Osteoblast (primary cell): Measurements from ENCODE around the gene TUSC7. TPM values are rescaled to one million over a fixed set of nuclear protein-coding genes. Genes with fewer than 3 reads are reported as not detected.

Experiments used
- DNase-seq: peaks from one replicate; pipeline ENCODE4 v3.0.0; 2011; ENCODE audit warnings: low spot score, mixed read lengths; ENCODE audit not compliant: insufficient read length; ENCODE audit errors: missing footprints
- H2AFZ ChIP-seq: 2 replicates; pipeline ENCODE4 v1.6.0; 2011; ENCODE audit warnings: mild to moderate bottlenecking, low read length
- H3K27ac ChIP-seq: 2 replicates; pipeline ENCODE4 v1.5.1; 2011; ENCODE audit warnings: mild to moderate bottlenecking, low read depth, low read length, moderate library complexity
- H3K27me3 ChIP-seq: 2 replicates; pipeline ENCODE4 v1.6.0; 2012; ENCODE audit warnings: mild to moderate bottlenecking, control low read depth, inconsistent platforms, low read length, moderate library complexity; ENCODE audit not compliant: insufficient read depth
- H3K36me3 ChIP-seq: 2 replicates; pipeline ENCODE4 v1.5.1; 2011; ENCODE audit warnings: mild to moderate bottlenecking, low read length, control low read depth, moderate library complexity; ENCODE audit not compliant: insufficient read depth
- H3K4me1 ChIP-seq: 2 replicates; pipeline ENCODE4 v1.5.1; 2011; ENCODE audit warnings: mild to moderate bottlenecking, low read length, control low read depth, moderate library complexity; ENCODE audit not compliant: insufficient read depth
- H3K4me2 ChIP-seq: 2 replicates; pipeline ENCODE4 v1.6.0; 2011; ENCODE audit warnings: mild to moderate bottlenecking, low read length; ENCODE audit not compliant: insufficient read depth
- H3K4me3 ChIP-seq: fragments of 200-600 bp; sonication (generic); 3 replicates; pipeline ENCODE4 v1.5.1; 2012; ENCODE audit warnings: mild to moderate bottlenecking, low read length, inconsistent platforms; ENCODE audit not compliant: insufficient read depth
- H3K79me2 ChIP-seq: 2 replicates; pipeline ENCODE4 v1.6.0; 2012; ENCODE audit warnings: mild to moderate bottlenecking, low read length, control low read depth, inconsistent platforms; ENCODE audit not compliant: insufficient read depth
- H3K9me3 ChIP-seq: 2 replicates; pipeline ENCODE4 v1.5.1; 2011; ENCODE audit warnings: low read depth, low read length, control low read depth
- H4K20me1 ChIP-seq: 2 replicates; pipeline ENCODE4 v1.6.0; 2012; ENCODE audit warnings: mild to moderate bottlenecking, low read length, control low read depth; ENCODE audit not compliant: insufficient read depth
- total RNA-seq: library from RNA; depleted of rRNA; stranded (reverse); fragments of >200 nt; gene quantifications from 2 replicates; pipeline ENCODE4 v1.2.3, GENCODE V29; 2012
- TF ChIP-seq, protein P1 (sequence below): IDR thresholded peaks from 2 replicates; pipeline ENCODE4 v1.5.1; 2011; ENCODE audit warnings: mild to moderate bottlenecking, low read depth, low read length, moderate library complexity; ENCODE audit errors: extremely low read depth

Gene TUSC7
- total RNA-seq, result not detected in 2 replicates

DNA sequence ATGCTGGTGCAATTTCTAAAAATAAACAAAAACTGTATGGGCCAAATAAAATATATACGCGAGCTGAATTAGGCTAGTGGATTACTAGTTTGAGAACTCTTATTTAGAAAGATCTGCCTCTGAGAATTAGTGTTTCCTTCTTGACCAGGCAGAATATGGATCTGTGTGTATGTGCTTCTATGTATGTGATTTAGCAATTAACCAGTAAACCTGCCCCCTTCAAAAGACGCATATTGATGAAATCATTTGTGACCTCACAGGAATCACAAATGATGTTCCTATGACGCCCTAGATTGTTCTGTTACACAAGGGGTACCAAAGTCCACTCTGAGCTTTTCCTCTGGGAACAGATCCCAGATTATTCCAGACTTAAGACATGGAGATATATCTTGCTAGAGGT is at the start of gene TUSC7:
TUSC7 (plus strand) TSS at position 301 of the 400 bp plus-strand sequence.
- Histone ChIP-seq H2AFZ (no peak within 1 kb of the TSS), H3K27ac (no peak within 1 kb of the TSS), H3K4me1 (no peaks in the 10 kb centered on the region), H3K4me3 (no peak within 1 kb of the TSS), H3K36me3 (no peaks in the 10 kb centered on the region), H3K9me3 (no peaks in the 10 kb centered on the region), H3K79me2 (no peaks in the 10 kb centered on the region), H4K20me1 (no peaks in the 10 kb centered on the region), H3K27me3 (no peaks in the 10 kb centered on the region), H3K4me2 (no peak within 1 kb of the TSS)
- TF ChIP-seq, protein P1, sequence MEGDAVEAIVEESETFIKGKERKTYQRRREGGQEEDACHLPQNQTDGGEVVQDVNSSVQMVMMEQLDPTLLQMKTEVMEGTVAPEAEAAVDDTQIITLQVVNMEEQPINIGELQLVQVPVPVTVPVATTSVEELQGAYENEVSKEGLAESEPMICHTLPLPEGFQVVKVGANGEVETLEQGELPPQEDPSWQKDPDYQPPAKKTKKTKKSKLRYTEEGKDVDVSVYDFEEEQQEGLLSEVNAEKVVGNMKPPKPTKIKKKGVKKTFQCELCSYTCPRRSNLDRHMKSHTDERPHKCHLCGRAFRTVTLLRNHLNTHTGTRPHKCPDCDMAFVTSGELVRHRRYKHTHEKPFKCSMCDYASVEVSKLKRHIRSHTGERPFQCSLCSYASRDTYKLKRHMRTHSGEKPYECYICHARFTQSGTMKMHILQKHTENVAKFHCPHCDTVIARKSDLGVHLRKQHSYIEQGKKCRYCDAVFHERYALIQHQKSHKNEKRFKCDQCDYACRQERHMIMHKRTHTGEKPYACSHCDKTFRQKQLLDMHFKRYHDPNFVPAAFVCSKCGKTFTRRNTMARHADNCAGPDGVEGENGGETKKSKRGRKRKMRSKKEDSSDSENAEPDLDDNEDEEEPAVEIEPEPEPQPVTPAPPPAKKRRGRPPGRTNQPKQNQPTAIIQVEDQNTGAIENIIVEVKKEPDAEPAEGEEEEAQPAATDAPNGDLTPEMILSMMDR, result no peak
- DNase-seq, result no peak

DNA sequence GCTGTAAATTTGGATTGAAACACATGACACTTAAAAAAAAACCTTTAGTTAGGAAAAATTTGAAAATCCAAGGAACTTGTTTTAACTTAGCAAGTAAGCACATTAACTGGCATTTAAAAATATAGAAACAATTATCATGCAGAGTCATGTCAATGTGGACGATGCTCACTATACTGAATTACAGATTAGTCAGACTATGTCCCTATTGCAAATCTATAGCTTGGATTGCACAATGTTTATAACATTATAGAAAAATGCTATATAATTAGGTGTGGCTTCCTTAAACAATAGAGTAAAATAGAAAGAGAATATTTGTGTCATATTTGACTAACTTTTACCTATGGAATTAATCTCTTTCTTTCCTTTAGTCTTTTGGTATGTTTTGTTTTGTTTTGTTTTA is 48.4 kb upstream of the TUSC7 start:
- DNase-seq, result no peak
- no peak overlapping the region for H3K4me2 ChIP-seq
- no peak overlapping the region for H3K27ac ChIP-seq
- H3K27me3 ChIP-seq, result no peaks in the 10 kb centered on the region
- no peaks in the 10 kb centered on the region for H3K36me3 ChIP-seq
- no peaks in the 10 kb centered on the region for H3K79me2 ChIP-seq
- H2AFZ ChIP-seq, result no peak overlapping the region
- H3K9me3 ChIP-seq, result no peaks in the 10 kb centered on the region
- TF ChIP-seq, protein P1, result no peak
- H3K4me1 ChIP-seq, result no peaks in the 10 kb centered on the region
- no peak overlapping the region for H3K4me3 ChIP-seq
- H4K20me1 ChIP-seq, result no peaks in the 10 kb centered on the region

DNA sequence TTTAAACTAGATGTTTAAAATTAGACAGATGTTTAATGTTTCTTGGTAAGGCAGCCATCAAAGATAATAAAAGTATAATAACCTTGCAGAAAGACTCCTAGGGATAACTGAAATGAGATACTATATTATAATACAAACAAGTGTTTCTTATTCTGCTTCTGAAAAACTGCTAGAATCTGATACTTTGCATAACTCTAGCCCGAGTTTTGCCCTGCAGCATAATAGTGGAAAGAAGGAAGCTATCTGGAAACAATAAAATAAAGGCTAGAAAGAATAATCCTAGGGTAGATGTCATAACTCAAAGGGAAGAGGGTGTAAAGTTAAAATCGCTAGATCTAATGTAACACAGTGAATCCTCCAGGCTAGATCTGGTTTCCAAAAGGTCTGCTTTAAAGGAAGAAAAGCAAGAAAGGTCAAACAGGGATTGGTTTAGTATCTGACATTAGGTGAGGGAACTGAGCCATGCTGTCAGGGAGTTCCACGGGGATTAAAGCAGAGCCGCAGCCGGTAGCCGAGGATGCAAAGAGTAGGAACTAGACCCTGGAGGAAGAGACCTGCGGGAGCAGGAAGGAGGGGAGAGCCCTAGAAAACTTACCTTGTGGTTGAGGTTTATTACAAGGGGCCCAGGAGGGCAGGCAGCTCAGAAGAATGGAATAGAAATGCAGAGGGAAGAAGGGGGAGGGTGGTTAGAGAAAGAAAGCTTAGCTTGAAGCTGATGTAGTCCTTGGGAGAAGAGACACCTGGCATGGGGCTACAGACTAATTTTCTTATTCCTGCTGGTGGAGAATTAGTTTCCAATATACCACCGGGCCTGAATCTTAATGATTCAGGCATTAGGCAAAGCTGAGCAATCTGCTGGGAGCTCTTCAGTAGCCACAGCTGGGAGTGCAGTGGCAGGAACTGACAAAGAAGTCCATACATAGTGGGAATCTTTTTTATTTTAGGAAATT is 46.1 kb upstream of the TUSC7 start:
- no peaks in the 10 kb centered on the region for H4K20me1 ChIP-seq
- H3K4me2 ChIP-seq, result no peak overlapping the region
- no peaks in the 10 kb centered on the region for H3K27me3 ChIP-seq
- H2AFZ ChIP-seq, result no peak overlapping the region
- H3K4me1 ChIP-seq, result no peaks in the 10 kb centered on the region
- H3K79me2 ChIP-seq, result no peaks in the 10 kb centered on the region
- no peak overlapping the region for H3K27ac ChIP-seq
- no peaks in the 10 kb centered on the region for H3K9me3 ChIP-seq
- TF ChIP-seq, protein P1, result no peak
- H3K4me3 ChIP-seq, result no peak overlapping the region
- H3K36me3 ChIP-seq, result no peaks in the 10 kb centered on the region
- peak; percentile 47 for DNase-seq

DNA sequence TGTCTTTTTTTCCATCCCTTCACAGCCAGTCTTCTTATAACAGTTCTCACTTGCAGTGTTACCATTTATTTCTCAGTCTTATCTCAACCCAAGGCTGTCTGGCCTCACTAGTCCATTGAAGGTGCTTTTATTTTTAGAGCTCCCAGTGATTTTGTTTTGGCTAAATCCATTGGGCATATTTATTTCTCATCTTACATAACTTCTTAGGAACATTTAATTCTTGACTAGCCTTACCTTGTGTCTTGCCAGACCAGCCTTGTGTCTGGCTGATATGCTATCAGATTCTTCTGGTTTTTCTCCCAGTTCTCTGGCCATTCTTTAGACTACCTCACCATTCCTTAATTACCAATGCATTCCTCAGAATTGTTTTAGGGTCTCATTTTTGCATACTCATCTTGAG is 42.3 kb upstream of the TUSC7 start:
- Histone ChIP-seq H3K27ac (no peak overlapping the region), H3K4me1 (no peaks in the 10 kb centered on the region), H3K9me3 (no peaks in the 10 kb centered on the region), H3K79me2 (no peaks in the 10 kb centered on the region), H3K27me3 (no peaks in the 10 kb centered on the region), H3K4me3 (no peak overlapping the region), H4K20me1 (no peaks in the 10 kb centered on the region), H3K4me2 (no peak overlapping the region), H3K36me3 (no peaks in the 10 kb centered on the region), H2AFZ (no peak overlapping the region)
- TF ChIP-seq, protein P1, result no peak
- DNase-seq, result no peak
